A673 (cell line): ENCODE results near the gene SPIN1. TPM values are rescaled to one million over a fixed set of nuclear protein-coding genes. Genes with fewer than 3 reads are reported as not detected.

ENCODE experiments used
- BruUV-seq: library from RNA; stranded (reverse); fragments of 400-500 nt; replicated peaks from 2 replicates; lab custom pipeline; 2021; lab: Mats Ljungman, UMichigan
- CTCF ChIA-PET: fragments of 300-600 bp; sonication (Branson Sonifier 250); formaldehyde crosslinking; loops from one replicate; lab custom pipeline; 2022; ENCODE audit warnings: antibody characterized with exemption; lab: Charles Lee
- POLR2A ChIA-PET: fragments of 300-600 bp; sonication (Branson Sonifier 250); formaldehyde crosslinking; loops from one replicate; lab custom pipeline; 2022; ENCODE audit warnings: antibody characterized with exemption; ENCODE audit not compliant: low non-redundant PET; lab: Charles Lee
- DNase-seq: peaks from one replicate; pipeline ENCODE4 v3.0.0-alpha.2; 2015; ENCODE audit warnings: low spot score
- H3K27ac ChIP-seq: fragments of 200-600 bp; sonication (generic); 2 replicates; pipeline ENCODE4 v1.5.1; 2016; ENCODE audit warnings: mixed run types, low read depth, mild to moderate bottlenecking, mixed read lengths, antibody characterized with exemption, low read length; ENCODE audit not compliant: poor library complexity, severe bottlenecking
- H3K27me3 ChIP-seq: fragments of 200-600 bp; sonication (generic); replicated peaks from 2 replicates; pipeline ENCODE4 v1.6.1; 2017; ENCODE audit warnings: mixed run types, low read depth, mild to moderate bottlenecking, mixed read lengths, antibody characterized with exemption, low read length; ENCODE audit not compliant: insufficient read depth, poor library complexity
- H3K36me3 ChIP-seq: fragments of 200-600 bp; sonication (generic); 2 replicates; pipeline ENCODE4 v1.6.1; 2016; ENCODE audit warnings: mixed run types, mild to moderate bottlenecking, mixed read lengths, antibody characterized with exemption, low read length; ENCODE audit not compliant: insufficient read depth, poor library complexity, severe bottlenecking
- H3K4me1 ChIP-seq: fragments of 200-600 bp; sonication (generic); 2 replicates; pipeline ENCODE4 v1.6.1; 2017; ENCODE audit warnings: mixed run types, mild to moderate bottlenecking, mixed read lengths, antibody characterized with exemption, low read length; ENCODE audit not compliant: insufficient read depth, poor library complexity, severe bottlenecking
- H3K4me3 ChIP-seq: fragments of 200-600 bp; sonication (generic); 2 replicates; pipeline ENCODE4 v1.5.1; 2016; ENCODE audit warnings: low read depth, mixed run types, mild to moderate bottlenecking, mixed read lengths, low read length; ENCODE audit not compliant: poor library complexity, severe bottlenecking
- H3K9me3 ChIP-seq: fragments of 200-600 bp; sonication (generic); 2 replicates; pipeline ENCODE4 v1.6.1; 2016; ENCODE audit warnings: mixed run types, low read depth, mild to moderate bottlenecking, mixed read lengths, antibody characterized with exemption, low read length; ENCODE audit not compliant: poor library complexity, severe bottlenecking
- CTCF ChIP-seq: fragments of 300-800, 200-600 bp; sonication (generic); conservative IDR thresholded peaks from 2 replicates; pipeline ENCODE4 v1.5.1; 2017; ENCODE audit warnings: low read depth, mild to moderate bottlenecking, antibody characterized with exemption, low read length, moderate library complexity, mixed read lengths
- EZH2 ChIP-seq: fragments of 200-600 bp; sonication (generic); IDR thresholded peaks from 2 replicates; pipeline ENCODE4 v1.6.1; 2017; ENCODE audit warnings: borderline replicate concordance, low read depth, mild to moderate bottlenecking, mixed read lengths, antibody characterized with exemption, low read length; ENCODE audit not compliant: poor library complexity, severe bottlenecking
- intact Hi-C: fragments of 100-400 bp; cut with micrococcal nuclease; formaldehyde crosslinking; loops from one replicate; pipeline ENCODE4 v1.10.0; 2022; ENCODE audit not compliant: unreplicated experiment
- total RNA-seq: library from RNA; stranded (reverse); gene quantifications from 2 replicates; pipeline ENCODE4 v1.2.3, GENCODE V29; 2021

The SPIN1 gene
- total RNA-seq, 1 experiment from 2014 or later, result 157 TPM

DNA sequence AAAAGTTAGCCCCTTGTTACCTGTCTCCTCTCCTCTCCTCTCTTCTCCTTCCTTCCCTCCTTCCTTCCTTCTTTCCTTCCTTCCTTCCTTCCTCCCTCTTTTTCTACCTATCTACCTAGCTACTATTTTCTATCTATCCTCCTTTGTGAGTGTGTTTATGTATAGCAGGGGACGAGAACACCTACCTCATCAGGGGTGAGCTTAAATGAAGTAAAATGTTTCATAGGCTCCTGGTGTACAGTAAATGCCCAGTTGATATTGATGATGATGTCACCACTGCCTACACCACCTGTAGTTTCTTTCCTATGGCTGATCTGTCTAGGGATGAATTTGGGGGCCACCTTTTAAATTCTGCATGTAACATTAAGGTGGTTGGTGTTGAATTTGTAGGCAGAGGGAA lies 4.3 kb downstream of the SPIN1 start:
- intact Hi-C loops, result loop anchor here (5.0 kb wide), 1 partner anchor 140 kb away; no protein-coding TSS in a partner anchor
- no TSS peak for BruUV-seq
- POLR2A ChIA-PET, result interaction anchor here (0.5 kb wide), 1 partner anchor 10 kb away, joined by 4 read pairs; no protein-coding TSS in a partner anchor
- TF ChIP-seq EZH2, result no peak
- Histone ChIP-seq H3K4me1 (peaks cover 24% of the 10 kb centered on the region), H3K27ac (no peak overlapping the region), H3K4me3 (no peak overlapping the region), H3K36me3 (peaks cover 3% of the 10 kb centered on the region), H3K9me3 (no peaks in the 10 kb centered on the region), H3K27me3 (no peaks in the 10 kb centered on the region)
- CTCF ChIA-PET, result no interaction called here
- no peak for DNase-seq

DNA sequence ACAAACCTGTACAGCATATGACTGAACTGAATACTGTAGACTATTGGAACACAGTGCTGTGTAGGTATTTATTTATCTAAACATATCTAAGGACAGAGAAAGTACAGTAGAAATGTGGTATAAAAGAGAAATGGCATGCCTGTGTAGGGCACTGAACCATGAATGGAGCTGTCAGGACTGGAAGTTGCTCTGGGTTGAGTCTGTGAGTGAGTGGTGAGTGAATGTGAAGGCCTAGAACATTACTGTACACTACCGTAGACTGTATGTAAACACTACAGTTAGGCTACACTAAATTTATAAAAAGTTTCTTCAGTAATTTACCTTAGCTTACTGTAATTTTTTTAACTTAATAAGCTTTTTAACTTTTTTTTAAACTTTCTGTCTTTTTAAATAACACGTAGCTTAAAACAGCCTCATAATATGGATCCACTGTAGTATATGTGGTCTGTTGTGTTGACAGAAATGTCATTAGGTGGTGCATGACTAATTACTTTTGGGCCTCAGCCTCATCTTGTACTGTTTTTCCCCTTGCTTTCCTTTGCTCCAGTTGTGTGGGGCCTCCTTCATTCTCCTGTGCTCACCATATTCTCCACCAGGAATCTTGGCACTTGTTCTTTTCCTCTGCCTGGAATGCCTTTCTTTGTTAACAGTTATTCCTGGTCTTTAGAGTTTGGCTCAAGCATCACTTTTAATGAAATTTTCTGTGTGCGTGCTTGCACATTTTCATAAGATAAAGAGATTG lies 8.8 kb downstream of the SPIN1 start:
- H3K27me3 ChIP-seq, result no peaks in the 10 kb centered on the region
- no peaks in the 10 kb centered on the region for H3K36me3 ChIP-seq
- no peak overlapping the region for H3K4me3 ChIP-seq
- no peak for TF ChIP-seq CTCF
- no peak for TF ChIP-seq EZH2
- CTCF ChIA-PET, result no interaction called here
- H3K4me1 ChIP-seq, result peaks cover 17% of the 10 kb centered on the region
- POLR2A ChIA-PET, result no interaction called here
- BruUV-seq, result no TSS peak
- H3K27ac ChIP-seq, result no peak overlapping the region
- H3K9me3 ChIP-seq, result no peaks in the 10 kb centered on the region
- DNase-seq, result no peak
- intact Hi-C loops, result no loop called here

DNA sequence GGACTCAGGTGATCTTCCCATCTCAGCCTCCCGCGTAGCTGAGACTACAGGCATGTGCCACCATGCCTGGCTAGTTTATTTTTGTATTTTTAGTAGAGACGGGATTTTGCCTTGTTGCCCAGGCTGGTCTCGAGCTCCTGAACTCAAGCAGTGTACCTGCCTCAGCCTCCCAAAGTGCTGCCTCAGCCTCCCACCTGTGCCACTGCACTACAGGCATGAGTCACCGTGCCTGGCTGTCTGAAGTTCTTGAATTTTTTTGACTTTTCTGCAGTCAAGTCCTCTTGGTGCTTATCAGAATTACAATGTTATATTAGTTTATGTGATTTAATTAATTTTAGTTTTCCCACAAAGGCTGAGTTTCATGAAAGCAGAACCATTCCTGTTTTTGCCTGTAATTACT lies 9.8 kb downstream of the SPIN1 start:
- Histone ChIP-seq H3K36me3 (no peaks in the 10 kb centered on the region), H3K4me3 (no peak overlapping the region), H3K9me3 (no peaks in the 10 kb centered on the region), H3K27me3 (no peaks in the 10 kb centered on the region), H3K4me1 (peaks cover 17% of the 10 kb centered on the region), H3K27ac (peak overlapping the region; percentile 7)
- intact Hi-C loops, result no loop called here
- ChIA-PET CTCF (no interaction called here), POLR2A (no interaction called here)
- DNase-seq, result no peak
- no TSS peak for BruUV-seq
- no peak for TF ChIP-seq EZH2
- no peak for TF ChIP-seq CTCF
